Vagina (tissue), 2 donors: Measurements from ENCODE around the gene RLN1. TPM values are rescaled to one million over a fixed set of nuclear protein-coding genes. Genes with fewer than 3 reads are reported as not detected.
"Not testable (repeated sequence)": the region's sequence is repeated elsewhere in the genome, so short reads cannot be mapped to it uniquely, and the experiment has no call there.

Experiments used
- DNase-seq, 2 donors: peaks; one replicate each; pipeline ENCODE4 v3.0.0-alpha.2; 2017; ENCODE audit errors: extremely low spot score in 2 of 2
- H3K27ac ChIP-seq: fragments of 200-600 bp; sonication (generic); one replicate; pipeline ENCODE4 v1.5.1; 2019
- H3K27me3 ChIP-seq: fragments of 200-600 bp; sonication (generic); one replicate; pipeline ENCODE4 v1.5.1; 2019
- H3K36me3 ChIP-seq, 2 donors: fragments of 200-600 bp; sonication (generic); one replicate each; pipeline ENCODE4 v1.5.1; 2017 to 2019
- H3K4me1 ChIP-seq: fragments of 200-600 bp; sonication (generic); one replicate; pipeline ENCODE4 v1.5.1; 2019
- H3K4me3 ChIP-seq, 2 donors: fragments of 200-600 bp; sonication (generic); 1 replicate in 1 of 2; 2 replicates in 1 of 2; pipeline ENCODE4 v1.5.1; 2016 to 2019
- H3K9me3 ChIP-seq: fragments of 200-600 bp; sonication (generic); one replicate; pipeline ENCODE4 v1.5.1; 2019
- POLR2A ChIP-seq, 2 donors: fragments of 450-650 bp; IDR thresholded peaks; one replicate each; pipeline ENCODE4 v1.6.1; 2017; ENCODE audit warnings: antibody characterized with exemption in 2 of 2, mild to moderate bottlenecking in 2 of 2, moderate library complexity in 2 of 2
- POLR2AphosphoS5 ChIP-seq, 2 donors: sonication (generic); formaldehyde crosslinking; IDR thresholded peaks; one replicate each; pipeline ENCODE4 v1.9.0; 2017; ENCODE audit warnings: antibody characterized with exemption in 2 of 2, mild to moderate bottlenecking in 2 of 2, low read depth in 1 of 2; ENCODE audit not compliant: insufficient read depth in 1 of 2
- intact Hi-C: fragments of 100-400 bp; cut with DNase I; formaldehyde crosslinking; loops from one replicate; pipeline ENCODE4 v1.15.1; 2023
- total RNA-seq: library from RNA; depleted of rRNA; stranded (reverse); fragments of >200 nt; gene quantifications from one replicate; pipeline ENCODE4 v1.2.3, GENCODE V29; 2016
- TF ChIP-seq, protein P1 (sequence below), 3 experiments: fragments of 450-650 bp in 2 of 3; fragments of 200-600 bp in 1 of 3; sonication (generic) in 1 of 3; IDR thresholded peaks; one replicate each; pipeline ENCODE4 v1.5.1; 2017 to 2019; ENCODE audit warnings: antibody characterized with exemption in 3 of 3, mild to moderate bottlenecking in 2 of 3, moderate library complexity in 2 of 3

Gene RLN1, protein sequence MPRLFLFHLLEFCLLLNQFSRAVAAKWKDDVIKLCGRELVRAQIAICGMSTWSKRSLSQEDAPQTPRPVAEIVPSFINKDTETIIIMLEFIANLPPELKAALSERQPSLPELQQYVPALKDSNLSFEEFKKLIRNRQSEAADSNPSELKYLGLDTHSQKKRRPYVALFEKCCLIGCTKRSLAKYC
- total RNA-seq = not detected

DNA sequence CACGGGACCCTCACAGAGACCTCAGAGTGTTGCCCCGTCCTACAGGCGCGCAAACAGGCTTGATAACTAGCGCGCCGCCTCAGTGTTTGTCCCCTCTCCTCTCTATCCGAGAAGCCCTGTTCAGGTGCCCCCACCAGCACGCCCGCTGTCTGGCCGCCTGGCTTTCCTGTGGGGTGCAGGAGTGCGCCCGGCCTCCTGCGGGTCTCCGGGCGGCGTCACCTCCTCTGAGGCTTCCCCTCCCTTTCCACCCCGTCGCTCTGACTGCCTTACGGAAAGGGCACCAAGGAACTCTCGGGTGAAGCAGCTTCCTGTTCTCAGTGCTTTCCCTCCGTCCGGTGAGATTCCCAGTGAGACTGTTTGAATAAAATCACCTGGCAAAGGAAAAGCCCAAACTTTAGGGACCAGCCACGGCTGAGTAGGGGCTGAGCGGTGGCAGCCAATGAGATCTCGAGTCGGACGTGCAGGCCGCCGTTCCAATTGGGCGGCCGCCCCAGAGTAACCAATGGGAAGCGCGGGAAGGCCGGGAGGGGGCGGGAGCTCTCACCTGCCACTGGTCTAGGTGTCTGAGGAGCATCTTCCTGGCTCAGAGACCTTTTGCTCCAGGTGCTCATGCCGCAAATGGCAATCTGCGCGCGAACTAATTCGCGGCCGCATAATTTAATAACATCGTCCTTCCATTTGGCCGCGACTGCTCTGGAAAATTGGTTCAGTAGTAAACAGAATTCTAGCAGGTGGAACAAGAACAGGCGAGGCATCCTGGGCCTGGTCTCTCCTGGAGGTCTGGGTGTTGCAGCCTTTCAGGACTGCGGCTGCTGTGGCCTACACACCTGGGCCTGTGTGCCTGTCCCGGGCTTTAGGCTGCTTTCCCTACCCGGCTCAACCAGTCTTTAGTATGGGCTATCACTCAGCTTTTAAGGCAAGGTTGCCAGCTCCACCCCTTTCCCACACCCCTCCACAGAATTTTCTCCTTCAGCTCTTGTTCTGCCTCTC, at the start of gene RLN1:
Gene RLN1 (minus strand): TSS at position 885 of the 990 bp plus-strand sequence. CDS start 130 bp downstream, at position 755.
- H3K36me3 ChIP-seq, H3K4me3 ChIP-seq, intact Hi-C loops, H3K9me3 ChIP-seq, H3K27me3 ChIP-seq, H3K27ac ChIP-seq, H3K4me1 ChIP-seq, DNase-seq: not testable (repeated sequence)

DNA sequence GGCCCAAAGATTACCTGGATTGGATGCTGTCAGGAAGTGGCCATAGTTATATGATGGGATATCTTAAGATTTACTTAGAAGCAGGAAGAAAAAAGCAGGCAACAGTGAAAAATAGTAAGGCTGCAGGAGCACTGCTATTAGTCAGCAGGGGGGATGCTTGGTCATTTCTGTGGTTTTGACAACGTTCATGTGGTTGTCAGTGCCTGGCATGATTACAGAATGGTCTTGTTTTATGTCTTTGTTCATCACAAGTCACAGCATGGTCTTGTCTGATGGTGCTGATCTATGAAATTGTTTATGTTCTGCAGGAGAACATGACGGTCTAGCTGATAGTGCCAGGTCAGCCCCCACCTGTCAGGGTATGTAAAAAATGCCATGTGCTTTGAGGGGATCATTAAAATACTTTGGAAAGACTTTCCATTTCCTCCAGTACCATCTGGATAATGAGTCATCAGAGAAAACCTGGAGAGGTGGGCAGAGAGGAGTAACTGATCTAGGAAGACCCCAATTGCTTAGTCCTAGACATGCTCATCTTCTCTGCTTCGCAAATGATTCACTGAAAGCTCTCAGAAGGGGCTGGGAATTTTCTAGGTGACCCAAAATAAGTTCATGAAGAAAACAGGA, 49.5 kb upstream of the RLN1 start:
- Histone ChIP-seq H3K27me3 (no peaks in the 10 kb centered on the region), H3K36me3 (no peaks in the 10 kb centered on the region), H3K27ac (no peak overlapping the region), H3K4me3 (no peak overlapping the region), H3K9me3 (no peaks in the 10 kb centered on the region), H3K4me1 (peaks cover 11% of the 10 kb centered on the region)
- intact Hi-C loops = loop anchor here (10.0 kb wide), 1 partner anchor 84 kb away; the partner anchor contains the start of gene RLN2
- DNase-seq = no peak
- TF ChIP-seq, protein P1, sequence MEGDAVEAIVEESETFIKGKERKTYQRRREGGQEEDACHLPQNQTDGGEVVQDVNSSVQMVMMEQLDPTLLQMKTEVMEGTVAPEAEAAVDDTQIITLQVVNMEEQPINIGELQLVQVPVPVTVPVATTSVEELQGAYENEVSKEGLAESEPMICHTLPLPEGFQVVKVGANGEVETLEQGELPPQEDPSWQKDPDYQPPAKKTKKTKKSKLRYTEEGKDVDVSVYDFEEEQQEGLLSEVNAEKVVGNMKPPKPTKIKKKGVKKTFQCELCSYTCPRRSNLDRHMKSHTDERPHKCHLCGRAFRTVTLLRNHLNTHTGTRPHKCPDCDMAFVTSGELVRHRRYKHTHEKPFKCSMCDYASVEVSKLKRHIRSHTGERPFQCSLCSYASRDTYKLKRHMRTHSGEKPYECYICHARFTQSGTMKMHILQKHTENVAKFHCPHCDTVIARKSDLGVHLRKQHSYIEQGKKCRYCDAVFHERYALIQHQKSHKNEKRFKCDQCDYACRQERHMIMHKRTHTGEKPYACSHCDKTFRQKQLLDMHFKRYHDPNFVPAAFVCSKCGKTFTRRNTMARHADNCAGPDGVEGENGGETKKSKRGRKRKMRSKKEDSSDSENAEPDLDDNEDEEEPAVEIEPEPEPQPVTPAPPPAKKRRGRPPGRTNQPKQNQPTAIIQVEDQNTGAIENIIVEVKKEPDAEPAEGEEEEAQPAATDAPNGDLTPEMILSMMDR (IDR thresholded peaks at IDR 0.05) = no peak
- TF ChIP-seq POLR2A (IDR thresholded peaks at IDR 0.05) (no peak), POLR2AphosphoS5 (IDR thresholded peaks at IDR 0.05; ENCODE audit: insufficient read depth in 1 of 2, low read depth in 1 of 2) (no peak)

DNA sequence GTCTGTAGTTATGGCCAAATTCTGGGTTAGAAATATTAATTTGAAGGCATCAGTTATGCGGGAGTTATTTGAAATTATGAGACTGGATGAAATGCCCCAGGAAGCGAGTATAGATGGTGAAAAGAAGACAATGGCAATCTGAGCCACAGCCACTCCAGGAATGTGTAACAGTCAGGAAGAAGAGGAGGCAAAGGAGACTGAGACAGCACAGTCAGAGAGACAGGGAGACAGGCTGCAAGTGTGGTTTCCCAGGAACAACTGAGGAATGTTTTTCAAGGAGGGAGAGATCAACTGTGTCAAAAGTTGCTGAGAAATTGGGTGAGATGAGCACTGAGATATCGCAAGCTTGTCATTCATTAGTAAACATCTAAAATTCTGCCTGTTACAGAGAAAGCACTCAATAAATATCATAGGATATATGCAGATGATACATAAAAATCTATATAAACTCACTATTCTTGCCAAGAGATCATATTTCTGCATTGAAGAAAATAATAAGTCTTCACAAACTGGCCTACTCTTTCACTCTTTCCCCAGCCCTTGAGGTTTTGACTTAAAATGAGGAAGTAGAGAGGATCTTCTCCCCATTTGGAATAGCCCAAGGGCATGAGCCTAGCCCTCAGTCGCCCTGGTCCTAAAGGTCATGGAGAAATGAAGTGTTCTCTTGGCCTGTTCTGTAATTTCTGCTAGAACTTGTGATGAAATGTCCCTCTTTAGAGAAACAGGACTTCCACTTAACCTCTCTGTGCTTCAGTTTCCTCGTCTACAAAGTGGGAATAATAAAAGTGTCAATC, 48.5 kb upstream of the RLN1 start:
- Histone ChIP-seq H3K4me1 (peaks cover 11% of the 10 kb centered on the region), H3K27me3 (no peaks in the 10 kb centered on the region), H3K27ac (no peak overlapping the region), H3K4me3 (no peak overlapping the region), H3K9me3 (no peaks in the 10 kb centered on the region), H3K36me3 (no peaks in the 10 kb centered on the region)
- TF ChIP-seq POLR2AphosphoS5 (IDR thresholded peaks at IDR 0.05; ENCODE audit: insufficient read depth in 1 of 2, low read depth in 1 of 2) = no peak
- TF ChIP-seq POLR2A (IDR thresholded peaks at IDR 0.05) = no peak
- TF ChIP-seq, protein P1 (IDR thresholded peaks at IDR 0.05) = no peak
- DNase-seq = no peak
- intact Hi-C loops = loop anchor here (10.0 kb wide), 1 partner anchor 83 kb away; the partner anchor contains the start of gene RLN2

DNA sequence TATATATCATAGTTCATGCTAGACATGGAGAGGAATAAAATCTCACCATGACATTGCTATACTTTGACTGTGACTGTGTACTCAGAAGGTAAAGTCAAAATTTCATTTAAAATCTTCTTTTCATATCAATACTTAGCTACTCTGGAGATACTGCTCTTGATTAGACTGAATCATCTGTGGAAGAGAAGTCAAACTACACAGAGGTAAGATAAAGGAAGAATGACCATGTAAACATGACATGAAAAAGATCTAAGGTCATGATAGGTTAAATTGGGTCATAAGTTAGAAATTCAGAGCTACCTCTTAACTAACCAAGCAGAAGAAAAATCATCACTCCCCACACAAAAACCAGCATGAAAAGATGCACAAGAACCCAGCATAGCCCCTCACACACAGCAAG, 44.8 kb upstream of the RLN1 start:
- Histone ChIP-seq H3K36me3 (no peaks in the 10 kb centered on the region), H3K4me1 (peaks cover 9% of the 10 kb centered on the region), H3K27me3 (no peaks in the 10 kb centered on the region), H3K9me3 (no peaks in the 10 kb centered on the region), H3K4me3 (no peak overlapping the region), H3K27ac (no peak overlapping the region)
- TF ChIP-seq, protein P1 (IDR thresholded peaks at IDR 0.05) = no peak
- TF ChIP-seq POLR2A (IDR thresholded peaks at IDR 0.05) = no peak
- no peak for TF ChIP-seq POLR2AphosphoS5 (IDR thresholded peaks at IDR 0.05; ENCODE audit: insufficient read depth in 1 of 2, low read depth in 1 of 2)
- intact Hi-C loops = loop anchor here (10.0 kb wide), 1 partner anchor 80 kb away; the partner anchor contains the start of gene RLN2
- DNase-seq = no peak

DNA sequence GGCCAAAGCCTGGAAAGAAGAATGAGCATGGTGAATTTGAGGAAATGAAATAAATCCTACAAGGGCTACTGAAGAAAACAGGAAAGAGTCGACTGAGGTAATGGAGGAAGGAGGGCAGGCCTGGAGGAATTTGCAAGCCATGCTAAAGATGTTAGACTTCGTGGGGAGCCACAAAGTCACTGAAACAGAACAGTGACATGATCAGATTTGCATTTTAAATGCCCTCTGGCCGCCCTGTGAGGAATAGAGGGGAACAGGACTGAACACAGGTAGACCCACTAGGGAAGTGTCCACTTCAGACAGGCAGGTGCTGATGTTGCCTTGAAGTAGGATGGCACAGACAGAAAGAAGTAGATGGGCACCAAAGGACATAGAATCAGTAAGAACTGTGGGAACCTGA, 42.8 kb upstream of the RLN1 start:
- no peak overlapping the region for H3K27ac ChIP-seq
- no peaks in the 10 kb centered on the region for H3K27me3 ChIP-seq
- no peaks in the 10 kb centered on the region for H3K9me3 ChIP-seq
- no peak for TF ChIP-seq POLR2AphosphoS5 (IDR thresholded peaks at IDR 0.05; ENCODE audit: insufficient read depth in 1 of 2, low read depth in 1 of 2)
- TF ChIP-seq POLR2A (IDR thresholded peaks at IDR 0.05) = no peak
- TF ChIP-seq, protein P1 (IDR thresholded peaks at IDR 0.05) = no peak
- no peak overlapping the region for H3K4me3 ChIP-seq
- DNase-seq = no peak
- no peaks in the 10 kb centered on the region for H3K36me3 ChIP-seq
- H3K4me1 ChIP-seq = no peaks in the 10 kb centered on the region
- intact Hi-C loops = loop anchor here (10.0 kb wide), 1 partner anchor 78 kb away; the partner anchor contains the start of gene RLN2
